Fibroblast of peridontal ligament (primary cell): ENCODE data around the gene CEBPG.

Experiments used
- DNase-seq: peaks from one replicate; pipeline ENCODE4 v3.0.0-alpha.2; 2010; ENCODE audit errors: extremely low read depth

Gene CEBPG

DNA sequence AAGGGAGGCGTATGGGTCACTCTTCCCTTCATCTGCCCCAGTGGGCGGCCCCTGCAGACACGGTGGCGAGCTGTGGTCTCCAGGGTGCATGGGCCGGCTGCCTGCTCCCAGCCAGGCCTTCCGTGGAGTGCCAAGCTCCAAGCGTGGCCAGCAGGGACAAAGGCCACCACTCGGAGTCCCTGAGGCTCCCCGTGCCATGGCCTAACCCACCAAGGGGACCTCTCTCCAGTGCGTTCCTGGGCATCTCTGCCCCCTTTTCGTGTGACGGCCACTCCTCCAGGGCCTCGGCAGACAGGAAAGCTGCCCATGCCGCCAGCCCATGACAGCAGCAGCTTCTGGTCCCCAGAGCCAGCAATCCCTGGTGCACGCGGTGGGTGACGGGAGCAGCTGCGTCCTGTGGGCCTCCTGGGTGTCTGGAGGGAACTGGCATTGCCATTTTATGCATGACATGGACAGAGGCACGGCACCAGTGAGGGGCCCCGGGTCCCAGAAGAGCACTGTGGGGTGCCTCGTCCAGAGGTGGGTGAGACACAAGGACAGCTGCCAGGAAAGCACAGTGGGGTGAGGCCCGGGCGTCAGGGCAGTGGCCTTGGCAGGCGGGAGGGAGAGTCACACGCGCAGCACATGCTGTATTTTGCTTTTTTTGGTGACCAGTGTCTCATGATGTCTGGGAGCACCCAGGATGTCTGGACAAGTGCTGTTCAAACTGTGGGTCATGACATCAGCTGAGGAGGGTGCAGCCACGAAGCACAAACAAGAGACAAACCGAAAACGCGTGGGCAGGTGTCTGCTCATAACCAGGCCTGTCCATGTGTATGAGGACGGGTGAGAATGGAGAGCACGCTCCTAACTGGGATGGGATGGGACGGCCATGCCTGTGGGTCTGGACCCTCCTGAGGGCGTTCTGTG is 32.3 kb downstream of the CEBPG start:
- no peak for DNase-seq

DNA sequence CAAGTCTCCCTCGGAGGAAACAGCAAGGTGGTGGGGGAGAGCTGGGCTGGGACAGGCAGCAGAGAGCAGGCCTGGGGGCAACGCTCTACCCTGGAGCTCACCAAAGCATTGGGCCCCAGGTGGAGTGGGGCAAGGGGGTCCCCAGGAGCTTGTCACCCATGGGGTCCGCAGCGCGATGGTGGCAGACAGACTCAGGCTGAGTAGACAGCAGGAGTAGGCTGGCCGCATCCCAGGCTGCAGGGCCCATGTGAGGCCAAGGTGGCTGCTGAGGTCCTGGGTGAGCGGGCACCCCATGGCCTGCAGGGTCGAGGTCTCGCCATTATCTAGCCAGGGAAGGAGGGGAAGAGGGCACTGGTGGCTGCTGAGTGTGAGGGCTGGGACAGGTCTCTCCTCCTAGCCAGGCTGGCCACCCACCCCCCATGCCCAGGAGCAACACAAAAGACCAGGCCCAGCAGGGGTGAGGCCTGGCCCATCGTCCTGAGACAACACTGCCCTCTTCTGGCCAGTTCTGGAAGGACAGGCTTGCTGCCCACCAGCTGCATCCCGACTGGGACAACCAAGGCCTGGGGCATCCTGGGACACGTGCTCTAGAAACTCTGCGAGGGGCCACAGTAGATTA is 33.1 kb downstream of the CEBPG start:
- DNase-seq = peak; percentile 51

DNA sequence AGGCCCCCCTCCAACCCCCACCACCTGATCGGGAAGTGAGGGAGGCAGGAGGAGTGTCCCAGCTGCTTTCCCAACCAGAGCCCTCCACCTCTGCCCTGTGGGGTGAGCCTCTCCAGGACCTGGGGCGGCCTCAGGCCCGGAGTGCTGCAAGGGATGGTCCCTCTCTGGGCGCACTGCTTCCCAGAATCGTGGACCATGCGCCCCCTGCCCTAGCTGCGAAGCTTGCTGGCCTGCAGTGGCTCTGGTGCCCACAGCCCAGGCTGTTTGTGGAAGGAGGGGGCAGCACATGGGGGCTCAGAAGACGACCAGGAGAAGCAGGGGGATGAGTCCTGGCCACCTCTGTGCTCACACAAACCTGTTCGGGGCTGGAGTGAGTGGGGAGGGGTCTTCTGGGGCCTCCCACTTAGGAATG is 33.6 kb downstream of the CEBPG start:
- no peak for DNase-seq

DNA sequence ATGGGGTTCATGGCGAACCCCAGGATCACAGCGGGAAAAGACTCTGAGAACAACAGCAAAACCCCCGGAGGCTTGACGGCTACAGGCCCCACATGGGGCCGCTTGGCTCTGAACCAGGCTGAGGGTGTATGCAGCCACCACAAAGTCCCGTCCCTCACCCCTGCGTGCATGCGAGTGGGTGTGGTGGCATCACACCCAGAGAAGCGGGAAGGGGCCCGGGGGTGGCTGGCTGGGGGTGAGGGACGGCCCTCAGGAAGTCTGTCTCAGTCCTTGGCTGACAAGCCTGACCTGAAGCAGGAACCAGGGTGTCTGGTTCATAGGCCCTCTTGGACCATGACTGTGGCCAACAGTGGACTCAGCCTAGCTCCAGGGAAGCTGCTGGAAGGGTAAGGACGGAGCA is 34.2 kb downstream of the CEBPG start:
- no peak for DNase-seq

DNA sequence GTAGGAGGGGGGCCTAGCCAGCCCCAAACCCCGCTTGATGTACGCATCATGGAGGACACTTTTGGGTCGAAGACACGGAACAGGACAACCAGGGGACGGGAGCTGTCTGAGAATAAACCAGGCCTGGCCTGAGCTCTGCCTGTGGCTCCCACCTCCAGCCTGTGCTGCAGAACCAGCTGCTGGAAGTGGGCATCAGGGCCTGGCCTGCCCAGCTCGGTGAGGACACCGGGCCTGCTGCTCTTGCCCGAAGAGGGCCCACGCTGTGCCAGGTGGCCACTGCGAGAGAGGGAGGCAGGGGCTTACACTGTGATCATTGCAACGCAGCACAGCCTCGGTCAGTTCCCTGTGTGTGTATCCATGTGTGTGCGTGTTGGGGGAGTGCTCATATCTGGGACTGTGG is 34.6 kb downstream of the CEBPG start:
- DNase-seq = no peak

DNA sequence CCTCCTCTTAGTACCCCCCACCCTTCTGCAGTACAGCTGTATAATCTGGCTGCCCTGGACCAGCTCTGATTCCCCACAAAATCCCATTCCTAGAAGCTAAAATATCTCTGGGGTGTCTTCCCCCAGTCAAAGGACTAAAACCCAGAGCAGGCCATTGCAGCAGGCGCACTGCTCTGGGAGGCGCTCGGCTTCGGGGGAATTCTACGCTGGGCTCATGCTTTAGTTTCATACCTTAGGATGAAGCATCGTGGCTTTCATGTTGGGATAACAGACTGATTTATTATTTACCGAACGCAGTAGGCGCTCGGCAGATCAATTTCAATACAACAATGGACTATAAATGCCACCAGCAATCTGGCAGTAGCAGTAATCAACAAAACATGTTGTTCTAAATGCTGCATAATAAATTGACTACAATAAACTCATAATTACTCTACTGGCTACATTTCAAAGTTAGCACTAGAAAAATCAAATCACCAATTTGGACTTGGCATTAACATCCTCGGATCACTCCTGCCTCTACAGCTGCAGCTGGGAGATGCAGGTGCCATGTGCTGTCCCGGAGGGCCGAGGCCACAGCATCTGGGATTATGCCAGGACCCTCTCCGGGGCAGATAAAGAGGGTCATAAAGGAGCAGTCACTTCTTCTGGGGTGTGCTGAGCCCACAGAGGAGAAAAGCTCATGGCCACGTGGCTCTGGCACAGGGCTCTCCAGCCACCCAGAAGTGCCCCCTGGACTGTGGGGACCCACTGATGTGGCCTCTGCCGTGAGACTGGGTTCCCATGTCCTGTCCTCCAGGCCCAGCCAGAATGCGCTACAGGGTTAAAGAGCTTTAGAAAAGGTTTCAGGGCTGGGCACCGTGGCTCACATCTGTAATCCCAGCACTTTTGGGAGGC is 35.3 kb downstream of the CEBPG start:
- DNase-seq = no peak

DNA sequence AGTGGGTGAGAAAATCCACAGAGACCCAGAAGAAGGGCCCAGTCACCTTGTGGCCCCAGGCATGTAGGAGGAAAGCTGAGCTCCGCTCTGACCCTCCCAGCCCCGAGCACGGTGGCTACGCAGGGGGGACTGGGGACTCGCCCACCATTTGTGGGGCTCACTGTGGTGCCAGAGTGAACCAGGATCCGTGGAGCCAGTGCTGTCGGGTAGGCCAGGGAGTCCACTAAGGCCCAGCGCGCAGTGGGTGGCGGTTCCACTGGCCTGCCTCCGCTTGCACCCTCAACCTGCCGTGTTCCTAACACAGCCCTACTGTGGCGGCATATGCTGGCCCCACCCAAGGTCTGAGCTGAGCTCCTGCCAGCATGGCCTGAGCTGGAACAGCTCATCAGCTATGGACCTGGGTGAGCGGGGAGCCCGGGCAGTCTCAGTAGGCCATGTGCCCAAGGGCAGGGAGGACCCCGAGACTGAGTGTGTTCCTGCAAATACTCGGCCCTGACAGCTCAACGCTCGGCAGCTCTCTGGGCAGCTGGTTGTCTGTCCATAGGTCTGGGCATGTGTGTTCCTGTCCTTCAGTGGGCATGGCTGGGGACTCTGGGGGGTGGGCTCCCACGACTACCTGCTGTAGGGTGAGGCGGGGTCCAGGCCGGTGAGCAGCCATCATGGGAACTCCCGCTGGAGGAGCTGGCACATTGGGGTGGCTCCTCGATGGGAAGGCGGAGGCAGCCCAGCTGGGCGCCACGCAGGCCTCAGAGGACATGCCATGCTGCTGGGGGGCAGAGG is 36.6 kb downstream of the CEBPG start:
- no peak for DNase-seq

DNA sequence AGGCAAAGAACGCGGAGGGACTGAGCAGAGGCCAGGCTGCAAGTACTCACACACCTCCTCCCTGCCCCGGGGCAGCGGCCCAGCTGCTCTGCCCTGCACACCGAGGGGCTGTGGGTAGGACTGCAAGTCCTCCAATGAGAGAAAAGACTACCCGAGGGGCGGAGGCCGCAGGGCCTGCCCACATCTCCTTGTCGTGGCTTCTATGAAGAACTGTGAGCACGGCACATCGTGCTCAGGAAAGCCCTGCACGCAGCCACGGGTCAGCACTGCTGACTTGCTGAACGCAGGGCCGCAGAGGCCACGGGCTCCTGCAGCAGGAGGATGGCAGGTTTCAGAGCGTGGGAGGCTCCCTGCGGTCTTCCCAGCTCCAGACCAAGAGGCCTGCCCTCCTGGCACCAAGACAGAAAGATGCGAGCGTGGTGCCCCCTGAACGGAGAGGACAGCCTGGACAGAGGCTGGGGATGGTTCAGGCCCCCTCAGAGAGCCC is 37.4 kb downstream of the CEBPG start:
- DNase-seq = no peak

DNA sequence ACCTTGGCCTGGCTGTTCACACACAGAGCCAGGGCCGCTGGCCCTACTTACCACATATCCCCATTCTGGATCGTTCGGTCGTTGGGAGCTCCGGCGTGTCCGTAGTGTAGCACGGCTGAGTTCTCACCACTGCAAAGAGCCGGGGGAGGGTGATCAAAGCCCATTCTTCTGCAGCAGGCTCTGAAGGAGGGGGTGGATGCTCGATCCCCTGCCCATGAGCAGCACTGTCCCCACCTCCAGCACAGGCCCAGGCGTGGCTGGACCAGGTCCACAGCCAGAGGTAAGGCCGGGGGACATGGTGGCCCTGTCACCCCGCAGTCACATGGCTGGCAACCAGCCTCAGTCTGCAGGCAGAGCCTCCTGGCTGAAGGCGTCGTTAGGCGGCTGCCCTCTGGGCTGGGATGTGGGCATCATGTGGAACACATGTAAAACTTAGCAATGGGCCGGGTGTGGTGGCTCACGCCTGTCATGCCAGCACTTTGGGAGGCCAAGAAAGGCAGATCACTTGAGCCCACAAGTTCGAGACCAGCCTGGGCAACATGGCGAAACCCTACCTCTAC is 38.2 kb downstream of the CEBPG start:
- DNase-seq = no peak

DNA sequence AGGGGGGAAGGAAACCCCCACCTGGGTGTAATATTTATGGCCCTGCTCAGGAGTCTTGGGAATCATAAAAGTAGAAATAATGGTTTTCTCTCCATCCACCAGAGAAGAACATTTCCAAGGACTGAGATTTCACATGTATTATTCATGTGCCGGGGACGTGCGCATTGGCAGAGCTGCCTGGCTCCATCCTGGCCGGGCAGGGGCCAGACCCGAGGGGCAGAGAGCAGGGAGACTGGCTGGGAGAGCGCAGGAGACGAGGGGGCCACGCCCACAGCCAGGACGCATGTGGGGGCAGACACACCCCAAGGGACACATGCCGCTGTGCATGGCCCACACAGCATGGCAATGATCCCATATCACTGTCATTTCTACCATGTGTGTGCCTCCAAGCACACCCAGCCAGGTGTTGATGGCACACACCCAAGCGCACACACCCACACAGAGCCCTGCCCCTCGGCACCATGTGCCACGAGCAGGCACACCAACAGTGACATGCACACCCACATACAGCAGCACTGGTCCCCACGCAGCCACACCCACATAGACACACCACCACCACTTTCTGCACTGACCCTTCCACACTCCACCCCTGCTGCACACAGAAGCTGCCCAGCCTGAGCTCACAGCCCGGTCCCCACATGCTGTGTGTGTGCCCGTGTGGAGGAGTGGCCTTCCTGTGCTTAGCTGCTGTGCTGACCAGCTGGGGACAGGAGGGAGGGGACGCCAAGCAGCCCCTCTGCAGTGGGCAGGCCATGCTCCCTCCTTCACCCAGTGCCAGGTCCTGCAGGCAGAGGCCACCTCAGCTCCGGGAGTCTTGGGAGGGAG is 39.3 kb downstream of the CEBPG start:
- no peak for DNase-seq

DNA sequence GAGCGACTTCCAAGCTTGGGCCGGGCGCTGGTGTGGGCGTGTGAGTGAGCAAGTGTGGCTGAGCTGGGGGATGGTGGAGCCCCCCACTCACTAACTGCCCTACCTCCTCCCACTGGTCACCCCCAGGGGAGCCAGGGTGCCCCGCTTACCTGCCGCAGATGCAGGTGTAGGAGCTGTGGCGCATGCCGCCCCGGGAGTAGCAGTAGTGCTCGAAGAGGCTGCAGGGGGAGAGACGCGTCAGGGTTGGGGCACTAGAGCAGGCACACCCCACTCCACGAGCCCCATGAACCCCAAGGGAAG is 39.9 kb downstream of the CEBPG start:
- DNase-seq = no peak

DNA sequence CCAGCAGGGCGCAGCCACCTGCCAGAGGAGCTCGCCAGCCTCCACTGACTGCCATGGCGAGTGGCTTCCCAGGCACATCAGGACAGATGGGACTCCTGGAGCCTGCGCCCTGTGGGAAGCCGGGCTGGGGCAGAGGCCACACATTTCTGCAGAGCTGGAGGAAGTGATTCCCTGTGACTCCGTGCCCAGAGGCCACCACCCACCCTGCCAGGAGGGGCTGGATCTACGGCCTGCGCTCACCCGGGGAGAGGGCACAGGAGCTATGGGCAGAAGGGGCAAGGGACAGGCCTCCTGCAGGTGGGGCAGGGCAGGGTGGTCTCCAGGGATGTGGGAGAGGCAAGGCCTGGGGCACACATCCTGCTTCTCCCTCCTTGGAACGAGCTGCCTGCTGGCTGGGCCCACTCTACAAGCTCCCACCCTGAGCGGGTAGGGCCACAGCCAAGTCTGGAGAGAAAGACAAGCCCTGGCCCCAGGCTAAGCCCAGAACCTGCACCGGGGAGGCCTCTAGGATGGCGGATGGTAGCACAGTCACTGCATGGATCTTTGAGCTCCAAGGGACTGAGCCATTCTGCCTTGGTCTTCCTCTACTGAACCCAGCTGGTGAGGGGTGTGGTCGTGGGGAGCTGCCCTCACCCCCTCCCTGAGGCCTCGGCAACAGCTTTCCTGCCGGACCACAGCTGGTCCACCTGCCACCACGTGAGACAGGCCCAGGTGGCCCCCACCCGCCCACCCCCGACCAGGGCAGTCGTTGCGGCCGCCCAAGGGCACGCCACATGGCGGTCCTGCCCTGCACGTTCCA is 40.6 kb downstream of the CEBPG start:
- no peak for DNase-seq

DNA sequence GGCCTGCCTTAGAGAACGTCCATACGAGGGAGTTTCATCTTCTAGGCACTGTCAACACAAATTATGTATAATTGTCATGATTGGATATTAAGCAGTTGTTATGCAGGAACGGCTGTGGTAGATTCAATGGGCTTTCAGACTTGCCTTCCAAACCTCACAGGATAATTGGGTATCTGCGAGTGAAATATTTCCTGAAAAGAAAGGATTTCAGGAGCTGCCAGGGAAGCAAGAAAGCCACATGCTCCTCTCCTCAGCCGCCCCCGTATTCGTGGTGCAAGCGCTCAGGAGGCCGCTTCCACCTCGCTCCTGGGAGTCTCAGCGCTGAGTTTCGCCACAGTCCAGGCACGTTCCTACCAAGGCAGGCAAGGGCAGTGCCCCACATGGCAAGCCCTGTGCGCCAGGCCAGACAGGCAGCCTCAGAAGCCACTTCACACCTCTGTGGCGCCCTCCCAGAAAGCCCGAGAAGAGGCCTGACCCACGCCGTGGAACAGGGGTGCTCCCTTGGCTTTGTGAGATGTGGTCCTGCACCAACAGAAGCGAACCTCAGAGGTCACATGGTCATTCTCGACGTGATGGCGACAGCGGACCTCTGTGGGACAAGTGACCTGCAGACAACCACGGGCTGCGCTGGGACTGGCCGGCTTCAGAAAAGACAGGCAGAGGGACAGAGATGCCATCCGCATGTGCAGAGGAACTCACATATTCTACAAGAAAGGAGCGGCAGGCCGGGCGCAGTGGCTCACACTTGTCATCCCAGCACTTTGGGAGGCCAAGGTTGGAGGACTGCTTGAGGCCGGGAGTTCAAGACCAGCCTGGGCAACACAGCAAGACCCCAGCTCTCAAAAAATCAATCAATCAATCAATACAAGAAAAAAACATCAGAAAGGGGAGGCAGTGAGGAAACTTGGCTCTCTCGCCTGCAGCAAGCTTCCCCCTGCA is 41.4 kb downstream of the CEBPG start:
- no peak for DNase-seq

DNA sequence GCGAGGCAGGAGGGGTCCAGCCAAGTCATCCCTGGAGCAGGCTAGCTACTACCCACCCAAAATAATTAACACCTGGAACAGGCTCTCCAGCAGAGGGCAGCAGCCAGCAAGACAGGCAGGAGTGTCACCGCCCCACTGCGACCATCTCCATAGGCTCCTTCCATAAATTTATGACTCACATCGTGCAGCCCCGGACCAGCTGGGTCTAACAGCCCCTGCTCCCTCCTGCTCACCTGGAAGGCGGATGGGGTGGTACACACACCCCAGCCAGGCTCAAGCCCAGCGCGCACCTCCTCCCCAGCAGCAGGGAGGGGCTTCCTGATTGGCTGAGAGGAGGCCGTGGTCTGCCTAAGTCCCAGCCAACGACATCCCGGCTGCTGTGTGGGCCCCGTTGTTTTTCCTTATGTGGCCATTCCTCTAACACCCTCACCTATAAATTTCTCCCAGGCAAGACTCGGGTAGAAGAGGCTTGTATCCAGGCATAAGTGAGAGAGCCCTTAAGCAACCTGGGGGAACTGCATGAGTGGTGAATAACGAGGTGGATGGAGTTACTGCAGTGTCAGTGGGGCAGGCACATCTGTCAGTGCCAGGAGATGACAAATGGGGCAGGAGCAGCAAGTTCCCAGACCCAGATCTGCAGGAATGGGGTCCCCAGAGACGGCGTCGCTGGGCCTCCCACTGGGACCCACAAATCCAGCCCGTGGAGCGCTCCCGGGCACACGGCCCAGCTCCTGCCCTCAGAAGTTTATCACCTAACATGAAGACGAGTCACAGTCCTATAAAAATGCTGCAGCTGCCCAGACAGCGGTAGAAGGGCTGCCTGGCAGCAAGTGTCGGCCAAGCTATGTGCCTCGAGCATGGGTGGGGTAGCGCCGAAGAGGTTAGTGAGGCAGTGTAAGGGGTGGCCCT is 43.1 kb downstream of the CEBPG start:
- peak; percentile 46 for DNase-seq

DNA sequence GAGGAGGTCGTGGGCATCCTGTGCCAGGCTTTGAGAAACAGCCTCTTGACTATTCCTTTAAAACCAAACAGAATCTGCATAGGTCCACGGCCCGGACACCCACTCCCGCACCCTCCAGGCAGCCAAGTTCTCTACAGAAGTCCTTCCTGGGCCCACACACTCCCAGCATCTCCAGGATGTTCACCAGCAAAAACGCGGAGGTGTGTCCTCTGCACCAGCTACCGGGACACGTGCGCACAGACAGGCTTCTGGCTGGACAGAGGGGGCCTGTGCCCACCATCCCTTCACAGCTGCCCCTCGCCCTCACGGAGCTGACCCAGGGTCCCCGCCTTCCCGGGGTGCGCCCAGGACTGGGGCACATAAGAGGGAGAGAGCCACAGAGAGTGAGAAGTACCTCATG is 44.2 kb downstream of the CEBPG start:
- DNase-seq = no peak

DNA sequence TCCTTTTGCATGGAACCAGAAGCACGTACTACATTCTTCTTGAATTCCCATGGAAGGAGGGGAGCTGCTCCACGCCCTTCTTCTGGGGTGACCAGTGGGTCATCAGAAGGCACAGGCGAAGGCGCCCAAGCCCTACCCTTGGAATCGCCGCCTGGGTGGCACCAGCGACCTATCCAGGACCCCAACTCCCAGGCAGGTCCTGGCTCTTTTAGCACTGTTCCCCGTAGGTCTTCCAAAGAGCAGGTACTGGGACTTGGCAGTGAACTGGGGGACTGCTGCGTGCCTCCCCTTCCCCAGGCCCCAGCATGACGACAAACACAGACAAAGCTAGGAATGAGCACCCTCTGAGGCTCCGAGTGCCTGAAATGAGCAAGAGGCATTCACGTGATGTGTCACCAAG is 45.0 kb downstream of the CEBPG start:
- DNase-seq = no peak
